Right lobe of liver (tissue), 6 donors: Measurements from ENCODE around the gene SMIM5. TPM values are rescaled to one million over a fixed set of nuclear protein-coding genes. Genes with fewer than 3 reads are reported as not detected.

ENCODE experiments used
- ATAC-seq, 4 donors: fragments of 200-7000 bp; cut with Tn5 transposase; one replicate each; pipeline ENCODE4 v1.9.1; 2020; ENCODE audit warnings: mild to moderate bottlenecking in 4 of 4, moderate library complexity in 4 of 4
- DNase-seq, 3 donors: peaks; one replicate each; pipeline ENCODE4 v3.0.0-alpha.2; 2020
- H3K27ac ChIP-seq, 3 donors: fragments of 200-600 bp; one replicate each; pipeline ENCODE4 v1.8.0; 2022
- H3K27me3 ChIP-seq, 2 donors: fragments of 200-600 bp; one replicate each; pipeline ENCODE4 v1.8.0; 2022
- H3K36me3 ChIP-seq, 4 donors: fragments of 200-600 bp; sonication (generic) in 1 of 4; one replicate each; pipeline versions ENCODE4 v1.5.1 to v1.8.0; 2017 to 2022; ENCODE audit warnings: control low read depth in 1 of 4
- H3K4me1 ChIP-seq, 4 donors: fragments of 200-600 bp; sonication (generic) in 1 of 4; one replicate each; pipeline versions ENCODE4 v1.5.1 to v1.8.0; 2017 to 2022; ENCODE audit warnings: control low read depth in 1 of 4
- H3K4me3 ChIP-seq, 3 donors: fragments of 200-600 bp; one replicate each; pipeline ENCODE4 v1.8.0; 2022
- H3K9me3 ChIP-seq, 4 donors: fragments of 200-600 bp; sonication (generic) in 1 of 4; one replicate each; pipeline versions ENCODE4 v1.5.1 to v1.8.0; 2017 to 2022; ENCODE audit warnings: control low read depth in 1 of 4
- CTCF ChIP-seq, 4 donors: fragments of 200-600 bp in 3 of 4; fragments of 450-650 bp in 1 of 4; IDR thresholded peaks; one replicate each; pipeline versions ENCODE4 v1.5.1 to v1.8.0; 2016 to 2022; ENCODE audit warnings: antibody characterized with exemption in 4 of 4, mild to moderate bottlenecking in 2 of 4
- POLR2A ChIP-seq: fragments of 450-650 bp; IDR thresholded peaks from one replicate; pipeline ENCODE4 v1.6.1; 2017; ENCODE audit warnings: antibody characterized with exemption, mild to moderate bottlenecking
- WGBS: methylation state at CpG from one replicate; pipeline ENCODE4 v1.1.6; 2018; ENCODE audit warnings: low coverage, low lambda C conversion rate; ENCODE audit not compliant: insufficient coverage; ENCODE audit errors: missing lambda C conversion rate; 5-methylcytosine and 5-hydroxymethylcytosine counted together
- intact Hi-C, 2 donors: fragments of 100-400 bp; cut with DNase I; formaldehyde crosslinking; loops; one replicate each; pipeline versions ENCODE4 v1.11.2 to v1.14.1; 2022
- total RNA-seq, 6 experiments: library from RNA; depleted of rRNA in 2 of 6; stranded (reverse); fragments of >200 nt in 2 of 6; fragmentation: NEBNext Ultra II Directional in 3 of 6; extraction: Animal tissue kit (Norgen Biotek cat#: 25700) in 3 of 6; gene quantifications; one replicate each; pipeline versions ENCODE4 v1.1.0 to v1.2.4, GENCODE V29; 2016 to 2023
- donor health status: DM: no; HTN: yes; CAD: no.
- donor health status: DM: no; HTN: no; CAD: no.
- donor health status: DM: no; HTN: no; CAD: no.
- donor health status: DM: no; HTN: yes; CAD: no.
- donor health status: DM: no; HTN: yes; CAD: no.

SMIM5 gene
- total RNA-seq, 6 experiments from 2014 or later, result 0.06 to 0.78 (median 0.29) TPM; not detected in 1

GRCh38 chr17:75639327-75639726, 6.1 kb downstream of the SMIM5 start:
- Histone ChIP-seq H3K36me3 (no peaks in the 10 kb centered on the region), H3K27ac (no peak overlapping the region), H3K4me1 (peaks cover 0 to 1% (median 0%) of the 10 kb centered on the region in 4 donors), H3K9me3 (no peaks in the 10 kb centered on the region), H3K27me3 (no peaks in the 10 kb centered on the region), H3K4me3 (no peak overlapping the region)
- no peak for TF ChIP-seq CTCF (IDR thresholded peaks at IDR 0.05)
- no peak for TF ChIP-seq POLR2A
- no peak for ATAC-seq
- WGBS, result no CpG with 5 or more reads among the region's 3 CpGs
- no peak for DNase-seq
- intact Hi-C loops, result no loop called here

- no peaks in the 10 kb centered on the region for H3K9me3 ChIP-seq
- WGBS, result 85% methylated on average over 4 of the region's 30 CpGs
- TF ChIP-seq POLR2A, result no peak
- TF ChIP-seq CTCF (IDR thresholded peaks at IDR 0.05), result no peak
- no peaks in the 10 kb centered on the region for H3K4me1 ChIP-seq
- DNase-seq (peak in 1 of 3 donors; percentile 19), ATAC-seq (peak in 1 of 4 donors; percentile 13)
- H3K4me3 ChIP-seq, result no peak overlapping the region
- H3K27ac ChIP-seq, result no peak overlapping the region
- intact Hi-C loops, result no loop called here
- H3K36me3 ChIP-seq, result no peaks in the 10 kb centered on the region
- no peaks in the 10 kb centered on the region for H3K27me3 ChIP-seq
These were observed 6.7 kb downstream of the SMIM5 start for GRCh38 chr17:75639771-75640555.

GRCh38 chr17:75640556-75641119, 7.4 kb downstream of the SMIM5 start:
- intact Hi-C loops, result no loop called here
- Histone ChIP-seq H3K9me3 (no peaks in the 10 kb centered on the region), H3K27ac (no peak overlapping the region), H3K4me3 (no peak overlapping the region), H3K27me3 (no peaks in the 10 kb centered on the region), H3K36me3 (no peaks in the 10 kb centered on the region), H3K4me1 (peaks cover 0 to 4% (median 2%) of the 10 kb centered on the region in 4 donors)
- DNase-seq (no peak), ATAC-seq (no peak)
- WGBS, result 86% methylated on average over 5 of the region's 13 CpGs
- TF ChIP-seq POLR2A (no peak), CTCF (IDR thresholded peaks at IDR 0.05) (no peak)

- Histone ChIP-seq H3K4me1 (peaks cover 0 to 8% (median 4%) of the 10 kb centered on the region in 4 donors), H3K36me3 (no peaks in the 10 kb centered on the region), H3K27ac (no peak overlapping the region), H3K4me3 (no peak overlapping the region), H3K9me3 (no peaks in the 10 kb centered on the region), H3K27me3 (no peaks in the 10 kb centered on the region)
- TF ChIP-seq POLR2A (no peak), CTCF (IDR thresholded peaks at IDR 0.05) (no peak)
- DNase-seq (no peak), ATAC-seq (no peak)
- intact Hi-C loops, result no loop called here
- 92% methylated on average over 4 of the region's 9 CpGs for WGBS
These were observed 8.1 kb downstream of the SMIM5 start for GRCh38 chr17:75641343-75641742.
